Peyer's patch (tissue), 4 donors: Measurements from ENCODE around the gene UBE2L6. TPM values are rescaled to one million over a fixed set of nuclear protein-coding genes. Genes with fewer than 3 reads are reported as not detected.

Source experiments
- DNase-seq, 3 donors: peaks; one replicate each; pipeline ENCODE4 v3.0.0-alpha.2; 2017 to 2019
- H3K27ac ChIP-seq, 4 donors: fragments of 200-600 bp; sonication (generic); one replicate each; pipeline ENCODE4 v1.5.1; 2016 to 2019
- H3K27me3 ChIP-seq, 2 donors: fragments of 200-600 bp; sonication (generic); one replicate each; pipeline ENCODE4 v1.5.1; 2019
- H3K36me3 ChIP-seq, 3 donors: fragments of 200-600 bp; sonication (generic); one replicate each; pipeline ENCODE4 v1.5.1; 2016 to 2019
- H3K4me1 ChIP-seq, 4 donors: fragments of 200-600 bp; sonication (generic); one replicate each; pipeline ENCODE4 v1.5.1; 2016 to 2019
- H3K4me3 ChIP-seq, 4 donors: fragments of 200-600 bp; sonication (generic); 1 replicate in 3 of 4; 2 replicates in 1 of 4; pipeline ENCODE4 v1.5.1; 2016 to 2019; ENCODE audit warnings: mild to moderate bottlenecking in 1 of 4
- H3K9me3 ChIP-seq, 4 donors: fragments of 200-600 bp; sonication (generic); one replicate each; pipeline ENCODE4 v1.5.1; 2016 to 2019; ENCODE audit warnings: mild to moderate bottlenecking in 1 of 4
- POLR2A ChIP-seq, 2 donors: fragments of 450-650 bp; IDR thresholded peaks; one replicate each; pipeline ENCODE4 v1.5.1; 2017; ENCODE audit warnings: antibody characterized with exemption in 2 of 2, mild to moderate bottlenecking in 2 of 2, moderate library complexity in 2 of 2
- total RNA-seq, 4 donors: library from RNA; depleted of rRNA; stranded (reverse); fragments of >200 nt; gene quantifications; one replicate each; pipeline ENCODE4 v1.1.0, GENCODE V29; 2016
- TF ChIP-seq, protein P1 (sequence below), 6 experiments: fragments of 450-650 bp in 4 of 6; fragments of 200-600 bp in 2 of 6; sonication (generic) in 1 of 6; IDR thresholded peaks; one replicate each; pipeline ENCODE4 v1.5.1; 2017 to 2019; ENCODE audit warnings: antibody characterized with exemption in 6 of 6, mild to moderate bottlenecking in 3 of 6, moderate library complexity in 1 of 6

The UBE2L6 gene
- total RNA-seq, 4 donors from 2014 or later: 15.6 to 66.0 (median 25.1) TPM

- peak in 2 of 3 donors; percentile 62 to 69 for DNase-seq
- Histone ChIP-seq H3K9me3 (no peaks in the 10 kb centered on the region), H3K4me1 (no peaks in the 10 kb centered on the region), H3K27me3 (no peaks in the 10 kb centered on the region), H3K27ac (peak overlapping the region; percentile 55 to 90 (median 84)), H3K4me3 (peak overlapping the region; percentile 20 to 58 (median 44)), H3K36me3 (no peaks in the 10 kb centered on the region)
- TF ChIP-seq, protein P1, sequence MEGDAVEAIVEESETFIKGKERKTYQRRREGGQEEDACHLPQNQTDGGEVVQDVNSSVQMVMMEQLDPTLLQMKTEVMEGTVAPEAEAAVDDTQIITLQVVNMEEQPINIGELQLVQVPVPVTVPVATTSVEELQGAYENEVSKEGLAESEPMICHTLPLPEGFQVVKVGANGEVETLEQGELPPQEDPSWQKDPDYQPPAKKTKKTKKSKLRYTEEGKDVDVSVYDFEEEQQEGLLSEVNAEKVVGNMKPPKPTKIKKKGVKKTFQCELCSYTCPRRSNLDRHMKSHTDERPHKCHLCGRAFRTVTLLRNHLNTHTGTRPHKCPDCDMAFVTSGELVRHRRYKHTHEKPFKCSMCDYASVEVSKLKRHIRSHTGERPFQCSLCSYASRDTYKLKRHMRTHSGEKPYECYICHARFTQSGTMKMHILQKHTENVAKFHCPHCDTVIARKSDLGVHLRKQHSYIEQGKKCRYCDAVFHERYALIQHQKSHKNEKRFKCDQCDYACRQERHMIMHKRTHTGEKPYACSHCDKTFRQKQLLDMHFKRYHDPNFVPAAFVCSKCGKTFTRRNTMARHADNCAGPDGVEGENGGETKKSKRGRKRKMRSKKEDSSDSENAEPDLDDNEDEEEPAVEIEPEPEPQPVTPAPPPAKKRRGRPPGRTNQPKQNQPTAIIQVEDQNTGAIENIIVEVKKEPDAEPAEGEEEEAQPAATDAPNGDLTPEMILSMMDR (IDR thresholded peaks at IDR 0.05): no peak
- TF ChIP-seq POLR2A (IDR thresholded peaks at IDR 0.05): no peak
Observed at GRCh38 chr11:57597916-57598830, 30.7 kb upstream of the UBE2L6 start.

DNA sequence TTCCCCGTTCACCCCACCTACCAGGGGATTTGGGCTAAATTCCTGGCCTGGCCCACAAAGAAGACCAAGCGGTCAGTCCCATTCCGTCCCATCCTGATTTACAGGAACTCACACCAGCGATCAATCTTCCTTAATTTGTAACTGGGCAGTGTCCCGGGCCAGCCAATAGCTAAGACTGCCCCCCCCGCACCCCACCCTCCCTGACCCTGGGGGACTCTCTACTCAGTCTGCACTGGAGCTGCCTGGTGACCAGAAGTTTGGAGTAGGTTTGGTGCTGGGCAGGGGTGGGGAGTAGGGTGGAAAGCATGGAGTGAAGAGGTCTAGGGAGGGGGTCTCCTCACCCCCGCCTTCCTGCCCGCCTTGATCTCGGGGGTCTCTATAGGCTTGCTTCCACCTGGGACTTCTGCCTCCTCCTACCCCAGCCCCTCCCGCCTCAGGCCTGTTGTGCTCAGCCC, 30.0 kb upstream of the UBE2L6 start, which contains the start of gene SERPING1:
TSS of gene SERPING1 (plus strand) at position 225 of the 455 bp plus-strand sequence. CDS start 586 bp downstream, outside the sequence.
- no peaks in the 10 kb centered on the region for H3K27me3 ChIP-seq
- no peaks in the 10 kb centered on the region for H3K4me1 ChIP-seq
- DNase-seq: peak; percentile 22 to 70 (median 58)
- H3K9me3 ChIP-seq: no peaks in the 10 kb centered on the region
- H3K27ac ChIP-seq: peak within 1 kb of the TSS; percentile 55 to 90 (median 84)
- H3K36me3 ChIP-seq: no peaks in the 10 kb centered on the region
- TF ChIP-seq, protein P1 (IDR thresholded peaks at IDR 0.05): no peak
- no peak for TF ChIP-seq POLR2A (IDR thresholded peaks at IDR 0.05)
- peak within 1 kb of the TSS; percentile 20 to 58 (median 44) for H3K4me3 ChIP-seq

DNA sequence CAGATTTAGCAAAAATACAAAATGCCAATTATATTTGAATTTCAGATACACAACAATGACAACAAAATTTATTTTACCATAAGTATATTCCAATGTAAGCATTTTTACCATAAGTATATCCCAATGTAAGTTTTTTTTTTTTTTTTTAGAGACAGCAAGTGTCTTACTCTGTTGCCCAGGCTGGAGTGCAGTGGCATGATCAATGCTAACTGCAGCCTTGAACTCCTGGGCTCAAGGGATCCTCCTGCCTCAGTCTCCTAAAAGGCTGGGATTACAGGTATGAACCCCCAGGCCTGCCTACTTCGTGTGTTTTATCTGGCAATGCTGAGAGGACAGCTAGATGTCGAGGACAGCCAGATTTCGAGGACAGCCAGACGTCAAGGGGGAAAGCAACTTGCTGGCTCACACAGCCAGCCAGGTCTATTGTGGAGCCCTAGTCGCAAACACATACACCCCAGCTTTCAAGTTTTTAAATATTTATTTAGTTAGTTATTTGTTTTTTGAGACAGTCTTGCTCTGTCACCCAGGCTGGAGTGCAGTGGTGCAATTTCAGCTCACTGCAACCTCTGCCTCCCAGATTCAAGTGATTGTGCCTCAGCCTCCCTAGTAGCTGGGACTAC, 28.9 kb upstream of the UBE2L6 start:
- H3K27ac ChIP-seq: peak overlapping the region in 1 of 4 donors; percentile 90
- H3K36me3 ChIP-seq: no peaks in the 10 kb centered on the region
- no peak overlapping the region for H3K4me3 ChIP-seq
- DNase-seq: no peak
- H3K9me3 ChIP-seq: no peaks in the 10 kb centered on the region
- H3K27me3 ChIP-seq: no peaks in the 10 kb centered on the region
- TF ChIP-seq, protein P1 (IDR thresholded peaks at IDR 0.05): no peak
- no peak for TF ChIP-seq POLR2A (IDR thresholded peaks at IDR 0.05)
- H3K4me1 ChIP-seq: no peaks in the 10 kb centered on the region

DNA sequence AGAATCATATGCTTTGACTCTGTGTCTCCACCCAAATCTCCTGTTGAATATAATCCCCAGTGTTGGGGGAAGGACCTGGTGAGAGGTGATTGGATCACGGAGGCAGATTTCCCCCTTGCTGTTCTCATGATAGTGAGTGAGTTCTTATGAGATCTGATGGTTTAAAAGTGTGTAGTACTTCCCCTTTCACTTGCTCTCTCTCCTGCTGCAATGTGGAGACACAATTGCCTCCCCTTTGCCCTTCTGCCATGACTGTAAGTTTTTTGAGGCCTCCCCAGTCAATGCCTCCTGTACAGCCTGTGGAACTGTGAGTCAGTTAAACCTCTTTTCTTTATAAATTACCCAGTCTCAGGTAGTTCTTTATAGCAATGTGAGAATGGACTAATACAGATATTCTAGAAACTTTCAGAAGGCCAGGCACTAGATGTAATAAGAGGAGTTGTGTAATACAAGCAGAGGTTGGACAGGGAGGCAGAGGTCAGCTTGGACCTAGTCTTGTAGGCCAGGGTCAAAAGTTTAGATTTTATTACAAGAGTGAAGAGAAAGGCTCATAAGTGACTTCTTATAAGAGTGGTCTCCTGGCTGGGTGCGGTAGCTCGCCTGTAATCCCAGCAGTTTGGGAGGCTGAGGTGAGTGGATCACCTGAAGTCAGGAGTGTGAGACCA, 20.7 kb upstream of the UBE2L6 start:
- no peak for DNase-seq
- no peak for TF ChIP-seq POLR2A (IDR thresholded peaks at IDR 0.05)
- Histone ChIP-seq H3K27me3 (no peaks in the 10 kb centered on the region), H3K4me3 (no peak overlapping the region), H3K4me1 (no peaks in the 10 kb centered on the region), H3K36me3 (no peaks in the 10 kb centered on the region), H3K9me3 (no peaks in the 10 kb centered on the region), H3K27ac (no peak overlapping the region)

DNA sequence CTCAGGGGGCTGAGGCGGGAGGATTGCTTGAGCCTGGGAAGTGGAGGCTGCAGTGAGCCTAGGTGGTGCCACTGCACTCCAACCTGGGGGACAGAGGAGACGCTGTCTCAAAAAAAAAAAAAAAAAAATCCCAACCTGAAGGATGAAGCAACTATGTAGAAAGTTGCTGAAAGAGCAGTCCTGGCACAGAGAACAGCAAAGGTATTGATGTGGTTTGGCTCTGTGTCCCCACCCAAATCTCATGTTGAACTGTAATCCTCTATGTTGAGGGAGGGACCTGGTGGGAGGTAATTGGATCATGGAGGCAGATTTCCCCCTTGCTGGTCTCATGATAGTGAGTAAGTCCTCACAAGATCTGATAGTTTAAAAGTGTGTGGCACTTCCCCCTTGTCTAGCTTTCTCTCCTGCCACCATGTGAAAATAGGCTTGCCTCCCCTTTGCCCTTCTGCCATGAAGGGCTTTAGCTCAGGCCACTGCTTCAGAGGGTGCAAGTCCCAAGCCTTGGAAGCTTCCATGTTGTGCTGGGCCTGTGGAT, 19.3 kb upstream of the UBE2L6 start:
- H3K4me3 ChIP-seq: no peak overlapping the region
- DNase-seq: no peak
- H3K27ac ChIP-seq: no peak overlapping the region
- no peaks in the 10 kb centered on the region for H3K9me3 ChIP-seq
- no peaks in the 10 kb centered on the region for H3K4me1 ChIP-seq
- no peak for TF ChIP-seq POLR2A (IDR thresholded peaks at IDR 0.05)
- TF ChIP-seq, protein P1 (IDR thresholded peaks at IDR 0.05): no peak
- no peaks in the 10 kb centered on the region for H3K27me3 ChIP-seq
- H3K36me3 ChIP-seq: no peaks in the 10 kb centered on the region
